Measurements from ENCODE around the gene TMEM163.

Gene TMEM163

GRCh38 chr2:134451347-134451630 lies 267.5 kb downstream of the TMEM163 start:
- no peaks in the 10 kb centered on the region for H3K9me3 ChIP-seq
- H3K4me1 ChIP-seq: no peaks in the 10 kb centered on the region
- no peaks in the 10 kb centered on the region for H3K36me3 ChIP-seq (replicated peaks)
- no peak overlapping the region for H3K4me3 ChIP-seq
- no peaks in the 10 kb centered on the region for H3K27me3 ChIP-seq (ENCODE audit: low read depth)
- DNase-seq (ENCODE audit: low spot score in 2 of 2): no peak
- in situ Hi-C loops (cut with MboI; ENCODE audit: low sequenced_read_pairs): no loop called here

- H3K9me3 ChIP-seq: no peaks in the 10 kb centered on the region
- in situ Hi-C loops (cut with MboI; ENCODE audit: low sequenced_read_pairs): no loop called here
- no peaks in the 10 kb centered on the region for H3K36me3 ChIP-seq (replicated peaks)
- H3K27me3 ChIP-seq (ENCODE audit: low read depth): no peaks in the 10 kb centered on the region
- H3K4me1 ChIP-seq: no peaks in the 10 kb centered on the region
- DNase-seq (ENCODE audit: low spot score in 2 of 2): no peak
- H3K4me3 ChIP-seq: no peak overlapping the region
These were observed 268.9 kb downstream of the TMEM163 start for GRCh38 chr2:134449751-134450513.

- H3K9me3 ChIP-seq: no peaks in the 10 kb centered on the region
- H3K27me3 ChIP-seq (ENCODE audit: low read depth): no peaks in the 10 kb centered on the region
- in situ Hi-C loops (cut with MboI; ENCODE audit: low sequenced_read_pairs): no loop called here
- H3K36me3 ChIP-seq (replicated peaks): no peaks in the 10 kb centered on the region
- no peaks in the 10 kb centered on the region for H3K4me1 ChIP-seq
- no peak overlapping the region for H3K4me3 ChIP-seq
- DNase-seq (ENCODE audit: low spot score in 2 of 2): no peak
These were observed 269.6 kb downstream of the TMEM163 start for GRCh38 chr2:134449157-134449556.

GRCh38 chr2:134448650-134449049 lies 270.1 kb downstream of the TMEM163 start:
- in situ Hi-C loops (cut with MboI; ENCODE audit: low sequenced_read_pairs): no loop called here
- no peaks in the 10 kb centered on the region for H3K4me1 ChIP-seq
- H3K36me3 ChIP-seq (replicated peaks): no peaks in the 10 kb centered on the region
- no peak overlapping the region for H3K4me3 ChIP-seq
- no peaks in the 10 kb centered on the region for H3K27me3 ChIP-seq (ENCODE audit: low read depth)
- no peak for DNase-seq (ENCODE audit: low spot score in 2 of 2)
- no peaks in the 10 kb centered on the region for H3K9me3 ChIP-seq

- Histone ChIP-seq H3K9me3 (no peaks in the 10 kb centered on the region), H3K4me1 (no peaks in the 10 kb centered on the region), H3K27me3 (ENCODE audit: low read depth) (no peaks in the 10 kb centered on the region), H3K4me3 (no peak overlapping the region), H3K36me3 (replicated peaks) (no peaks in the 10 kb centered on the region)
- in situ Hi-C loops (cut with MboI; ENCODE audit: low sequenced_read_pairs): no loop called here
- DNase-seq (ENCODE audit: low spot score in 2 of 2): no peak
These were observed 271.1 kb downstream of the TMEM163 start for GRCh38 chr2:134447669-134448068.

- in situ Hi-C loops (cut with MboI; ENCODE audit: low sequenced_read_pairs): no loop called here
- H3K9me3 ChIP-seq: no peaks in the 10 kb centered on the region
- no peaks in the 10 kb centered on the region for H3K4me1 ChIP-seq
- no peak for DNase-seq (ENCODE audit: low spot score in 2 of 2)
- no peak overlapping the region for H3K4me3 ChIP-seq
- no peaks in the 10 kb centered on the region for H3K36me3 ChIP-seq (replicated peaks)
- H3K27me3 ChIP-seq (ENCODE audit: low read depth): no peaks in the 10 kb centered on the region
These were observed 272.3 kb downstream of the TMEM163 start for GRCh38 chr2:134446383-134447017.

- Histone ChIP-seq H3K4me1 (no peaks in the 10 kb centered on the region), H3K27me3 (ENCODE audit: low read depth) (no peaks in the 10 kb centered on the region), H3K4me3 (no peak overlapping the region), H3K9me3 (no peaks in the 10 kb centered on the region), H3K36me3 (replicated peaks) (no peaks in the 10 kb centered on the region)
- no peak for DNase-seq (ENCODE audit: low spot score in 2 of 2)
- in situ Hi-C loops (cut with MboI; ENCODE audit: low sequenced_read_pairs): no loop called here
These were observed 272.8 kb downstream of the TMEM163 start for GRCh38 chr2:134445985-134446382.

GRCh38 chr2:134445116-134445515 lies 273.7 kb downstream of the TMEM163 start:
- Histone ChIP-seq H3K36me3 (replicated peaks) (no peaks in the 10 kb centered on the region), H3K27me3 (ENCODE audit: low read depth) (no peaks in the 10 kb centered on the region), H3K9me3 (no peaks in the 10 kb centered on the region), H3K4me1 (no peaks in the 10 kb centered on the region), H3K4me3 (no peak overlapping the region)
- in situ Hi-C loops (cut with MboI; ENCODE audit: low sequenced_read_pairs): no loop called here
- no peak for DNase-seq (ENCODE audit: low spot score in 2 of 2)

GRCh38 chr2:134443814-134444480 lies 274.9 kb downstream of the TMEM163 start:
- Histone ChIP-seq H3K36me3 (replicated peaks) (no peaks in the 10 kb centered on the region), H3K4me1 (no peaks in the 10 kb centered on the region), H3K9me3 (no peaks in the 10 kb centered on the region), H3K4me3 (no peak overlapping the region), H3K27me3 (ENCODE audit: low read depth) (no peaks in the 10 kb centered on the region)
- in situ Hi-C loops (cut with MboI; ENCODE audit: low sequenced_read_pairs): no loop called here
- DNase-seq (ENCODE audit: low spot score in 2 of 2): no peak

GRCh38 chr2:134441153-134441863 lies 277.5 kb downstream of the TMEM163 start:
- no peak for DNase-seq (ENCODE audit: low spot score in 2 of 2)
- in situ Hi-C loops (cut with MboI; ENCODE audit: low sequenced_read_pairs): no loop called here
- no peaks in the 10 kb centered on the region for H3K9me3 ChIP-seq
- H3K4me3 ChIP-seq: no peak overlapping the region
- no peaks in the 10 kb centered on the region for H3K36me3 ChIP-seq (replicated peaks)
- H3K4me1 ChIP-seq: no peaks in the 10 kb centered on the region
- no peaks in the 10 kb centered on the region for H3K27me3 ChIP-seq (ENCODE audit: low read depth)

GRCh38 chr2:134440336-134440909 lies 278.4 kb downstream of the TMEM163 start:
- Histone ChIP-seq H3K27me3 (ENCODE audit: low read depth) (no peaks in the 10 kb centered on the region), H3K4me1 (no peaks in the 10 kb centered on the region), H3K36me3 (replicated peaks) (no peaks in the 10 kb centered on the region), H3K4me3 (no peak overlapping the region), H3K9me3 (no peaks in the 10 kb centered on the region)
- in situ Hi-C loops (cut with MboI; ENCODE audit: low sequenced_read_pairs): no loop called here
- DNase-seq (ENCODE audit: low spot score in 2 of 2): no peak

GRCh38 chr2:134438371-134438770 lies 280.4 kb downstream of the TMEM163 start:
- DNase-seq (ENCODE audit: low spot score in 2 of 2): no peak
- H3K4me3 ChIP-seq: no peak overlapping the region
- H3K4me1 ChIP-seq: no peaks in the 10 kb centered on the region
- H3K36me3 ChIP-seq (replicated peaks): no peaks in the 10 kb centered on the region
- in situ Hi-C loops (cut with MboI; ENCODE audit: low sequenced_read_pairs): no loop called here
- no peaks in the 10 kb centered on the region for H3K27me3 ChIP-seq (ENCODE audit: low read depth)
- no peaks in the 10 kb centered on the region for H3K9me3 ChIP-seq

GRCh38 chr2:134436706-134437105 lies 282.1 kb downstream of the TMEM163 start:
- no peak for DNase-seq (ENCODE audit: low spot score in 2 of 2)
- in situ Hi-C loops (cut with MboI; ENCODE audit: low sequenced_read_pairs): no loop called here
- Histone ChIP-seq H3K4me3 (no peak overlapping the region), H3K36me3 (replicated peaks) (no peaks in the 10 kb centered on the region), H3K27me3 (ENCODE audit: low read depth) (no peaks in the 10 kb centered on the region), H3K4me1 (no peaks in the 10 kb centered on the region), H3K9me3 (no peaks in the 10 kb centered on the region)

- no peaks in the 10 kb centered on the region for H3K9me3 ChIP-seq
- in situ Hi-C loops (cut with MboI; ENCODE audit: low sequenced_read_pairs): no loop called here
These were observed 282.9 kb downstream of the TMEM163 start for GRCh38 chr2:134435936-134436335.

More at GRCh38 chr2:134435936-134436335, 282.9 kb downstream of the TMEM163 start:
- Histone ChIP-seq H3K36me3 (replicated peaks) (no peaks in the 10 kb centered on the region), H3K4me3 (no peak overlapping the region), H3K4me1 (no peaks in the 10 kb centered on the region), H3K27me3 (ENCODE audit: low read depth) (no peaks in the 10 kb centered on the region)
- no peak for DNase-seq (ENCODE audit: low spot score in 2 of 2)
